ENCODE measurements around the gene RGPD8.

RGPD8 gene

DNA sequence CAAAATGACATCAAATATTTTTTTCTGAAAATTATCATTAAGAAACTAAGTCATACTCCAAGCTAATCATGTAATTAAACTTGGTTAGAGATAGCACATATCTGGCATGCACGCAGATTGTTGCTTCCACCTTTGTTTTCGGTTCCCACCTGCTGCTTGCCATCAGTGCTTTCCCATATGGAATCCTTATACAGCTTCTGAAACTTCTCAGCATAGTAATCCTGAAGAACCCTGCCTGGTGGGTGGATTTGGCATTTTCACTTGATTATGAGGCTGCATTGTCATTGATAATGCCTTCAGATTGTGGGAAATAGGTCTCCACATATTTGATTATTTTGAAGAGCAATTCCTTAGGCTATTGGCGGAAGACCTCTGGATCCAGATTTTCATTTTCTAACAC, 110.5 kb downstream of the RGPD8 start:
- DNase-seq = no peak

DNA sequence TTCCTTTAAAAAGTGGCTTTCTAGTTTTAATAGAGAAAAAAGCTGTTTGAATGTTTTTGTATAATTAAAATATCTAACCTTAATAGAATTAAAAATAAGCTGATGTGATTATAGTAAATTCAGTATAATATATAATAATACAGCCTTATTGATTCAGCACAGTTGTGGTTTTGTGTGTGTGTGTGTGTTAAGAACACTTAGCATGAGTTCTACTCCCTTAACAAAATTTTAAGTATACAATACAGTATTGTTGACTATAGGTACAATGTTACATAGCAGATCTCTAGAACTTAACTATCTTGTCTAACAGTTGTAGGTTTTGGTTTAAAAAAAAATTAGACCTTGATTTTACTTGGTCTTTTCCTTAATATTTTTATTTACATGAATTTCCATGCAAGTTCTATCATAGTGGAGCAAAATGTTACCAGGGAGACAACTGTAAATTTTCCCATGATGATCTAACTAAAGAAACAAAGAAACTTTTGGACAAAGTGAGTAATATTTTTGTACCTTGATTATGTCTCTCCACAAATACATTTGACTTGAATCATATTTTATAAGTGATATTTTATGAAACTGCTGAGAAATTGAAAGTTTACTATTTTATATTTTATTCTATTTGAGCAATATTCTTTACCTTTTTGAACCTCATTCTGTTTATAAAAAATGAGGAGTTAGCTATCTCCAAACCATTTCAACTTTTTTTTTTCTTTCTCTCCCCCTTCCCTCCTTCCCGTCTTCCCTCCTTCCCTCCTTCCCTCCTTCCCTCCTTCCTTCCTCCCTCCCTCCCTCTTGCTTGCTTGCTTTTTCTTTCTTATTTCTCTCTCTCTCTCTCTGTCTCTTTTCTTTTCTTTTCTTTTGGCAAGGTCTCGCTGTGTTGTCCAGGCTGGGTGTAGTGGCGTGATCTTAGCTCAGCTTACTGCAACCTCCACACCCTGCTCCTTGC, 111.8 kb downstream of the RGPD8 start:
- DNase-seq = no peak
